AG09309 (cell line): ENCODE measurements around the gene RNF213.

Experiments used
- DNase-seq: peaks from one replicate; pipeline ENCODE4 v3.0.0-alpha.2; 2010; ENCODE audit warnings: low read depth
- H3K4me3 ChIP-seq: 2 replicates; pipeline ENCODE4 v1.5.1; 2011; ENCODE audit warnings: mild to moderate bottlenecking, low read depth, low read length, moderate library complexity; ENCODE audit not compliant: control insufficient read depth
- CTCF ChIP-seq: IDR thresholded peaks from 2 replicates; pipeline ENCODE4 v1.5.1; 2011; ENCODE audit warnings: mild to moderate bottlenecking, low read depth, low read length, inconsistent platforms; ENCODE audit not compliant: insufficient read depth, control insufficient read depth; ENCODE audit errors: missing control alignments

RNF213 gene

GRCh38 chr17:80229011-80229410 is 31.6 kb upstream of the RNF213 start:
- no peak for DNase-seq

GRCh38 chr17:80232438-80232837 is 28.2 kb upstream of the RNF213 start:
- no peak for DNase-seq
- TF ChIP-seq CTCF = no peak
- H3K4me3 ChIP-seq = no peak overlapping the region

More at GRCh38 chr17:80229011-80229410, 31.6 kb upstream of the RNF213 start:
- no peak overlapping the region for H3K4me3 ChIP-seq
- no peak for TF ChIP-seq CTCF

GRCh38 chr17:80233202-80233601 is 27.4 kb upstream of the RNF213 start:
- DNase-seq = no peak
- no peak for TF ChIP-seq CTCF
- no peak overlapping the region for H3K4me3 ChIP-seq

GRCh38 chr17:80236911-80237310 is 23.7 kb upstream of the RNF213 start:
- no peak overlapping the region for H3K4me3 ChIP-seq
- no peak for TF ChIP-seq CTCF
- no peak for DNase-seq

- no peak for TF ChIP-seq CTCF
- no peak overlapping the region for H3K4me3 ChIP-seq
- no peak for DNase-seq
Observed at GRCh38 chr17:80237386-80237785, 23.3 kb upstream of the RNF213 start.

GRCh38 chr17:80242505-80242904 is 18.1 kb upstream of the RNF213 start:
- no peak for TF ChIP-seq CTCF
- no peak overlapping the region for H3K4me3 ChIP-seq
- no peak for DNase-seq
